HepG2 (cell line): ENCODE data around the gene PSMG3. TPM values are rescaled to one million over a fixed set of nuclear protein-coding genes. Genes with fewer than 3 reads are reported as not detected.

Experiments used
- ARID2 ChIP-seq: sonication (generic); formaldehyde crosslinking; IDR thresholded peaks from 2 replicates; pipeline ENCODE4 v1.8.1; 2022; ENCODE audit warnings: mild to moderate bottlenecking, missing genetic modification reagents, borderline replicate concordance
- ATAD3A ChIP-seq: sonication (generic); formaldehyde crosslinking; IDR thresholded peaks from 2 replicates; pipeline ENCODE4 v1.4.0; 2020; ENCODE audit warnings: missing genetic modification reagents
- CENPBD1 ChIP-seq: sonication (generic); formaldehyde crosslinking; IDR thresholded peaks from 2 replicates; pipeline ENCODE4 v1.8.0; 2022; ENCODE audit warnings: missing genetic modification reagents, low read depth, mild to moderate bottlenecking, borderline replicate concordance
- E2F5 ChIP-seq: sonication (generic); formaldehyde crosslinking; conservative IDR thresholded peaks from 2 replicates; pipeline ENCODE4 v1.4.0; 2020; ENCODE audit warnings: missing genetic modification reagents
- FLYWCH1 ChIP-seq: sonication (generic); formaldehyde crosslinking; IDR thresholded peaks from 2 replicates; pipeline ENCODE4 v1.8.1; 2023; ENCODE audit warnings: mild to moderate bottlenecking, missing genetic modification reagents
- GATAD2A ChIP-seq: IDR thresholded peaks from 2 replicates; pipeline ENCODE4 v1.6.1; 2016
- HNF4A ChIP-seq: sonication (generic); formaldehyde crosslinking; IDR thresholded peaks from 2 replicates; pipeline ENCODE4 v1.4.0; 2020; ENCODE audit warnings: missing genetic modification reagents
- IKZF4 ChIP-seq: sonication (generic); formaldehyde crosslinking; IDR thresholded peaks from 2 replicates; pipeline ENCODE4 v1.5.1; 2020; ENCODE audit warnings: borderline replicate concordance, mild to moderate bottlenecking, low read depth, missing genetic modification reagents; ENCODE audit errors: not compliant biosample characterization
- LBX2 ChIP-seq: sonication (generic); formaldehyde crosslinking; IDR thresholded peaks from 2 replicates; pipeline ENCODE4 v1.5.0; 2020; ENCODE audit warnings: missing genetic modification reagents, mild to moderate bottlenecking, borderline replicate concordance
- NBN ChIP-seq: fragments of 450-650 bp; conservative IDR thresholded peaks from 2 replicates; pipeline ENCODE4 v1.6.1; 2017
- ZFP36 ChIP-seq: fragments of 150-350 bp; IDR thresholded peaks from 2 replicates; pipeline ENCODE4 v1.6.1; 2018; ENCODE audit warnings: borderline replicate concordance, low read length, low read depth; ENCODE audit not compliant: partially characterized antibody
- ZNF24 ChIP-seq: fragments of 450-650 bp; IDR thresholded peaks from 2 replicates; pipeline ENCODE4 v1.6.1; 2017; ENCODE audit warnings: antibody characterized with exemption, mild to moderate bottlenecking
- ZNF75D ChIP-seq: sonication (generic); formaldehyde crosslinking; IDR thresholded peaks from 2 replicates; pipeline ENCODE4 v1.8.1; 2023; ENCODE audit warnings: missing genetic modification reagents, mild to moderate bottlenecking, borderline replicate concordance
- polyA plus RNA-seq, 8 experiments: library from polyadenylated mRNA; depleted of rRNA in 3 of 8; stranded (reverse) in 7 of 8; unstranded in 1 of 8; fragments of >200 nt; fragmentation: Illumina TruSeq in 4 of 8; extraction: Trizol in 4 of 8; gene quantifications; 2 replicates each; pipeline versions ENCODE4 v1.2.1 to v1.2.3, GENCODE V29; 2011 to 2016; ENCODE audit warnings: low read depth in 4 of 8, missing spikeins in 1 of 8, mixed read lengths in 1 of 8; ENCODE audit not compliant: insufficient read depth in 1 of 8
- total RNA-seq, 5 experiments: library from RNA; depleted of rRNA; stranded (reverse); fragments of >200 nt; fragmentation: Illumina TruSeq; extraction: Trizol; gene quantifications; 2 replicates each; pipeline ENCODE4 v1.2.3, GENCODE V29; 2016; ENCODE audit warnings: low read depth in 1 of 5
- TF ChIP-seq, protein P1 (sequence below): sonication (generic); formaldehyde crosslinking; IDR thresholded peaks from 2 replicates; pipeline ENCODE4 v1.8.1; 2023; ENCODE audit warnings: mild to moderate bottlenecking, missing genetic modification reagents
- TF ChIP-seq, protein P2 (sequence below): IDR thresholded peaks from 2 replicates; pipeline ENCODE4 v1.6.1; 2016; ENCODE audit warnings: missing compliant biosample characterization, missing genetic modification reagents, borderline replicate concordance
- TF ChIP-seq, protein P3 (sequence below): sonication (generic); formaldehyde crosslinking; IDR thresholded peaks from 2 replicates; pipeline ENCODE4 v1.5.1; 2020; ENCODE audit warnings: mild to moderate bottlenecking, missing genetic modification reagents, moderate library complexity
- TF ChIP-seq, protein P4 (sequence below): sonication (generic); formaldehyde crosslinking; IDR thresholded peaks from 2 replicates; pipeline ENCODE4 v1.5.1; 2020; ENCODE audit warnings: missing genetic modification reagents, mild to moderate bottlenecking, borderline replicate concordance

Gene PSMG3
- total and polyA plus RNA-seq, 2 of the 13 experiments (the other 11 are each of a cell fraction or from before 2014, with no cell fraction given), result 29.6 to 48.4 TPM

DNA sequence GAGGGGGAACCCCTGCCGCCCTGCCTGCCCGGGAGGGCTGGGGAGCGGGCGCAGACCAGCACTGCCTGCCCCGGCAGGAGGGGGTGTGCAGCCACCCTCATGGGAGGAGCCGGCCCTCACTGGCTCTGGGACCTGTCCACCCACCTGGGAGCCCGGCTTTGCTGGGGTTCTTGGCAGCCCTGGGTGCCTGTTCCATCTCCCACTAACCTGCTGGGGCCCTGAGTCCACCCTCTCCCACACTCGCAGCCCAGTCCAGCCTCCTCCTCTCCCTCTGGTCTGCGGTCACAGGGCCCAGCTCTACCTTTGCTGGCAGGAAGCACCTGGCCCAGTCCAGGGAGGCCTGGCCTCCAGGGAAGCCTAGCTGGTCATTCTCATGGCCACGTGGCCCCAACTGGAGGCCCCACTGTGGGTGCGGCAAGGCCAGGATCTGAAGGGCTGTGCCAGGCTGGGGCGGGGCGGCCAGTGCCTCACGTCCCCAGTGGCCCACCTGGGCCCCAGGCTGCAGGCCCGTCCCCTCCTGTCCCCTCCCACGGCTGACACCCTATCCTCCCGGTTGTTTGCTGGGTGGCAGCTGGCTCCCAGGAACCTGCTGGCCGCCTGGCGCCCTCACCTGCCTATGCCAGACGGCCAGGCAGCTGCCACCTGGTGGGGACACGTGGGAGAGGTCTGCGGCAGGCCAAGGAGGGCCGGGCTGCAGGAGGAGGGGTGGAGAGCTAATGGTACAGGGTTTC is 13.9 kb downstream of the PSMG3 start, which contains the start of gene TMEM184A (continued):
- TF ChIP-seq, protein P1, sequence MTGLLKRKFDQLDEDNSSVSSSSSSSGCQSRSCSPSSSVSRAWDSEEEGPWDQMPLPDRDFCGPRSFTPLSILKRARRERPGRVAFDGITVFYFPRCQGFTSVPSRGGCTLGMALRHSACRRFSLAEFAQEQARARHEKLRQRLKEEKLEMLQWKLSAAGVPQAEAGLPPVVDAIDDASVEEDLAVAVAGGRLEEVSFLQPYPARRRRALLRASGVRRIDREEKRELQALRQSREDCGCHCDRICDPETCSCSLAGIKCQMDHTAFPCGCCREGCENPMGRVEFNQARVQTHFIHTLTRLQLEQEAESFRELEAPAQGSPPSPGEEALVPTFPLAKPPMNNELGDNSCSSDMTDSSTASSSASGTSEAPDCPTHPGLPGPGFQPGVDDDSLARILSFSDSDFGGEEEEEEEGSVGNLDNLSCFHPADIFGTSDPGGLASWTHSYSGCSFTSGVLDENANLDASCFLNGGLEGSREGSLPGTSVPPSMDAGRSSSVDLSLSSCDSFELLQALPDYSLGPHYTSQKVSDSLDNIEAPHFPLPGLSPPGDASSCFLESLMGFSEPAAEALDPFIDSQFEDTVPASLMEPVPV (CRISPR knock-in tag), result peak; percentile 83
- TF ChIP-seq, protein P2, sequence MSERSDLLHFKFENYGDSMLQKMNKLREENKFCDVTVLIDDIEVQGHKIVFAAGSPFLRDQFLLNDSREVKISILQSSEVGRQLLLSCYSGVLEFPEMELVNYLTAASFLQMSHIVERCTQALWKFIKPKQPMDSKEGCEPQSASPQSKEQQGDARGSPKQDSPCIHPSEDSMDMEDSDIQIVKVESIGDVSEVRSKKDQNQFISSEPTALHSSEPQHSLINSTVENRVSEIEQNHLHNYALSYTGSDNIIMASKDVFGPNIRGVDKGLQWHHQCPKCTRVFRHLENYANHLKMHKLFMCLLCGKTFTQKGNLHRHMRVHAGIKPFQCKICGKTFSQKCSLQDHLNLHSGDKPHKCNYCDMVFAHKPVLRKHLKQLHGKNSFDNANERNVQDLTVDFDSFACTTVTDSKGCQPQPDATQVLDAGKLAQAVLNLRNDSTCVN (CRISPR knock-in tag), result no peak
- TF ChIP-seq ZNF75D (CRISPR knock-in tag), result no peak
- TF ChIP-seq, protein P3, sequence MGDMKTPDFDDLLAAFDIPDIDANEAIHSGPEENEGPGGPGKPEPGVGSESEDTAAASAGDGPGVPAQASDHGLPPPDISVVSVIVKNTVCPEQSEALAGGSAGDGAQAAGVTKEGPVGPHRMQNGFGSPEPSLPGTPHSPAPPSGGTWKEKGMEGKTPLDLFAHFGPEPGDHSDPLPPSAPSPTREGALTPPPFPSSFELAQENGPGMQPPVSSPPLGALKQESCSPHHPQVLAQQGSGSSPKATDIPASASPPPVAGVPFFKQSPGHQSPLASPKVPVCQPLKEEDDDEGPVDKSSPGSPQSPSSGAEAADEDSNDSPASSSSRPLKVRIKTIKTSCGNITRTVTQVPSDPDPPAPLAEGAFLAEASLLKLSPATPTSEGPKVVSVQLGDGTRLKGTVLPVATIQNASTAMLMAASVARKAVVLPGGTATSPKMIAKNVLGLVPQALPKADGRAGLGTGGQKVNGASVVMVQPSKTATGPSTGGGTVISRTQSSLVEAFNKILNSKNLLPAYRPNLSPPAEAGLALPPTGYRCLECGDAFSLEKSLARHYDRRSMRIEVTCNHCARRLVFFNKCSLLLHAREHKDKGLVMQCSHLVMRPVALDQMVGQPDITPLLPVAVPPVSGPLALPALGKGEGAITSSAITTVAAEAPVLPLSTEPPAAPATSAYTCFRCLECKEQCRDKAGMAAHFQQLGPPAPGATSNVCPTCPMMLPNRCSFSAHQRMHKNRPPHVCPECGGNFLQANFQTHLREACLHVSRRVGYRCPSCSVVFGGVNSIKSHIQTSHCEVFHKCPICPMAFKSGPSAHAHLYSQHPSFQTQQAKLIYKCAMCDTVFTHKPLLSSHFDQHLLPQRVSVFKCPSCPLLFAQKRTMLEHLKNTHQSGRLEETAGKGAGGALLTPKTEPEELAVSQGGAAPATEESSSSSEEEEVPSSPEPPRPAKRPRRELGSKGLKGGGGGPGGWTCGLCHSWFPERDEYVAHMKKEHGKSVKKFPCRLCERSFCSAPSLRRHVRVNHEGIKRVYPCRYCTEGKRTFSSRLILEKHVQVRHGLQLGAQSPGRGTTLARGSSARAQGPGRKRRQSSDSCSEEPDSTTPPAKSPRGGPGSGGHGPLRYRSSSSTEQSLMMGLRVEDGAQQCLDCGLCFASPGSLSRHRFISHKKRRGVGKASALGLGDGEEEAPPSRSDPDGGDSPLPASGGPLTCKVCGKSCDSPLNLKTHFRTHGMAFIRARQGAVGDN (CRISPR knock-in tag), result peak; percentile 98
- TF ChIP-seq FLYWCH1 (CRISPR knock-in tag), result no peak
- TF ChIP-seq ZFP36, result no peak
- no peak for TF ChIP-seq CENPBD1 (CRISPR knock-in tag)
- TF ChIP-seq ZNF24, result no peak
- TF ChIP-seq ARID2 (CRISPR knock-in tag), result no peak
- TF ChIP-seq IKZF4 (CRISPR knock-in tag), result peak; percentile 24
- 0 out of 2 replicates have a peak, but pooled peaks have one; percentile 44 for TF ChIP-seq E2F5 (CRISPR knock-in tag)
- TF ChIP-seq LBX2 (CRISPR knock-in tag), result peak; percentile 32; the same call in 1 of the 2 replicates
- peak; percentile 42; the same call in 1 of the 2 replicates for TF ChIP-seq HNF4A (CRISPR knock-in tag)
- TF ChIP-seq GATAD2A (CRISPR knock-in tag), result peak; percentile 82
- TF ChIP-seq, protein P4, sequence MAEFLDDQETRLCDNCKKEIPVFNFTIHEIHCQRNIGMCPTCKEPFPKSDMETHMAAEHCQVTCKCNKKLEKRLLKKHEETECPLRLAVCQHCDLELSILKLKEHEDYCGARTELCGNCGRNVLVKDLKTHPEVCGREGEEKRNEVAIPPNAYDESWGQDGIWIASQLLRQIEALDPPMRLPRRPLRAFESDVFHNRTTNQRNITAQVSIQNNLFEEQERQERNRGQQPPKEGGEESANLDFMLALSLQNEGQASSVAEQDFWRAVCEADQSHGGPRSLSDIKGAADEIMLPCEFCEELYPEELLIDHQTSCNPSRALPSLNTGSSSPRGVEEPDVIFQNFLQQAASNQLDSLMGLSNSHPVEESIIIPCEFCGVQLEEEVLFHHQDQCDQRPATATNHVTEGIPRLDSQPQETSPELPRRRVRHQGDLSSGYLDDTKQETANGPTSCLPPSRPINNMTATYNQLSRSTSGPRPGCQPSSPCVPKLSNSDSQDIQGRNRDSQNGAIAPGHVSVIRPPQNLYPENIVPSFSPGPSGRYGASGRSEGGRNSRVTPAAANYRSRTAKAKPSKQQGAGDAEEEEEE (CRISPR knock-in tag), result 0 out of 2 replicates have a peak, but pooled peaks have one; percentile 5
- TF ChIP-seq NBN, result no peak
- TF ChIP-seq ATAD3A, result no peak
